ENCODE results near the gene SLC4A1AP.
A peak's percentile ranks its signal among the peaks of the same experiment; 100 is the strongest.

Gene SLC4A1AP

DNA sequence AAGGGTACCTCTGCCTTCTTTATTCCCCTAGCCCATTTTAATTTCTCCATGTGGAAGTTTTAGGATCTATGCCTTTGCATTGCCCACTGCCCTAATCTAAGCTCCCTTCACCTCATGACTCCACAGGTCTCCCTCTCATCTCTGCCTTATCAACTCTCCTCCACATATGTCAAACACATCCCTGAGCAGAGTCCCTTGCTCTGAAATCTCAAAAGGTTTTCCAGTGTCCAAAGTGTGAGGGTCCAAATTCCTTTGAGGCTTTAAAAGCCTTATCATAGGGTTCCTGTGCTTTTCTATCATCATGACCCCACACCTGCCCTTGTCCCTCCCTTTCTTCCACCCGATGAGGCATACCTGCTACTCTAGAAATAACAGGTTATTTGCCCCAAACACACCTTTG is 38.6 kb downstream of the SLC4A1AP start:
- DNase-seq (ENCODE audit: low read depth), result no peak

DNA sequence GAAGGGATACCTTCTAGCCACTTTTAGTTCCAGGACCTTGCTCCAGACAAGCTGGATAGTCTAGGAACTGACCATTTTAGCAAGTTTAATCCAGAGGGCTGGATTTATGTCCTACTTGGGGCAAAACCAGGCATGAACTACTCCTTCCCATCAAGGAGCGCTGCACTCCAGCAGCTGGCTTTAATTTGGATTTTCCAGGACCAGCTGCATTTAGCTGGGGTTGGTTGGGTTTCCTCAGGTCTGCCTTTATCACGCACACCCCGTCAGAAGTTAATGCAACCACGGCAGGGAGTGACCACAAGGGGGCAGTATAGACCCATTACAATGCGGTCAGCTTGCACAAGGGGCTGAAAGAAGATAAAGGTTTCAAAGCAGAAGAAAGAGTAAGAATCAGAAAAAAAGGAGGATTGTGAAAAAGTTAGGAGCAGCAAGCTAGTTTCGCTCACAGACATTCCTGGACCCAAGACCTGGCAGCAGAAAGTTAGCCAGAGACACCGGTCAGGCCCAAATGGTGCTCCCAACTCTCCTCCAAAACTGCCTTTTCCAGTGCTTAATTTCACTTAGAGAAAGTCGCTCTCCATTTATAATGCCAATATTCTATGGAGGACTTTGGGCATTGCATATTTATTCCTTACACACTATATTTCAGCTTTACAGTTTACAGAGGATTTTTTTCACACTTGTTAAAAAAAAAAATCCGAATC is 40.1 kb downstream of the SLC4A1AP start:
- DNase-seq (ENCODE audit: low read depth), result peak; percentile 59

DNA sequence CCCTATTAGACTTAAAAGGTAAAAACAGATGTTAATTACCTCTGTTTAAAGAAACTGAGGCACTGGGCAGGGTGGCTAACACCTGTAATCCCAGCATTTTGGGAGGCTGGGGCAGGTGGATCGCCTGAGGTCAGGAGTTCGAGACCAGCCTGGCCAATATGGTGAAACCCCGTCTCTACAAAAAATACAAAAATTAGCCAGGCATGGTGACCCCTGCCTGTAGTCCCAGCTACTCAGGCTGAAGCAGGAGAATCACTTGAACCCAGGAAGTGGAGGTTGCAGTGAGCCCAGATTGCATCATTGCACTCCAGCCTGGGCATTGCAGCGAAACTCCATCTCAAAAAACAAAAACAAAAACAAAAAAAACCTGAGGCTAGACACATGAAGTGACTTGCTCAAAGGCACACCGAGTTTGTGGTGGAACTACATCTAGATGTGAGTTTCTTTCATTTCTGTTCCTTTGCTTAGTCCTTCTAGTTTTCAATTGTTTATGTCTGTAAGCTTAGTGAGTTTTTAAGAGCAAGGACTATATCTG is 40.7 kb downstream of the SLC4A1AP start:
- no peak for DNase-seq (ENCODE audit: low read depth)

DNA sequence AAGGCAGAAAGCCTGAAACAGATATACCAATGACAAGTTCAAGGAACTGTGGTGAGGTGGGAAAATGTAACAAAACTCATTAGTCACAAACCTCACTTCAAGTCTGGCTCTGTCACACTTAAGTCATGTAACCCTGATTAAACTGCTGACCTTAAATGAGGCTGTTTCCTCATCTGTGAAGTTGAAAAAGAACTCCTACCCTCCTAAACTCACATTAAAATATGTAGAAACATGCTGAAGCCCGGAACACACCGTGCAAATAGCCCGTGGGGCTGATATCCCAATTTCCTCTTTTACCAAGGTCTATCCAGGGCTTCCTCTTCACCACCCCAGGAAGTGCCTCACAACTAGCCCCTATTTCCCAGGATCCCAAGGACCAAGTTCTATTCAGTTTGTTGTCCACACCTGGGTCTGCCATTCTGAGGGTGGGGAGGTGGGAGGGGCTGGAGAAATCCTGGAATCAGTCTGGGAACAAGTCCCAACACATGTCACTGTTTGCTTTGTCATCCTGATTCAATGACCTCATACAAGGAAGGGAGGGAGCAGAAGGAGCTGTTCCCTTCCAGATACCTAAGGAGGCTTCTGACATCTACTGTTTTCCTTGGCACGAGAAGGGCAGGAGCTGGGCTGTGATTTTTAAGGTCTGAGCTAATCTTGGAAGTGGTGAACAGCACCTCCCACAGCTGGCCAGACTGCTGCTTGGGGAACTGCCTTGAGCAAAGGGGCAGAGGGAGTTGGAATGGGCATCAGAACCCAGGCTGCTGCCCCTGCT is 42.3 kb downstream of the SLC4A1AP start:
- no peak for DNase-seq (ENCODE audit: low read depth)

DNA sequence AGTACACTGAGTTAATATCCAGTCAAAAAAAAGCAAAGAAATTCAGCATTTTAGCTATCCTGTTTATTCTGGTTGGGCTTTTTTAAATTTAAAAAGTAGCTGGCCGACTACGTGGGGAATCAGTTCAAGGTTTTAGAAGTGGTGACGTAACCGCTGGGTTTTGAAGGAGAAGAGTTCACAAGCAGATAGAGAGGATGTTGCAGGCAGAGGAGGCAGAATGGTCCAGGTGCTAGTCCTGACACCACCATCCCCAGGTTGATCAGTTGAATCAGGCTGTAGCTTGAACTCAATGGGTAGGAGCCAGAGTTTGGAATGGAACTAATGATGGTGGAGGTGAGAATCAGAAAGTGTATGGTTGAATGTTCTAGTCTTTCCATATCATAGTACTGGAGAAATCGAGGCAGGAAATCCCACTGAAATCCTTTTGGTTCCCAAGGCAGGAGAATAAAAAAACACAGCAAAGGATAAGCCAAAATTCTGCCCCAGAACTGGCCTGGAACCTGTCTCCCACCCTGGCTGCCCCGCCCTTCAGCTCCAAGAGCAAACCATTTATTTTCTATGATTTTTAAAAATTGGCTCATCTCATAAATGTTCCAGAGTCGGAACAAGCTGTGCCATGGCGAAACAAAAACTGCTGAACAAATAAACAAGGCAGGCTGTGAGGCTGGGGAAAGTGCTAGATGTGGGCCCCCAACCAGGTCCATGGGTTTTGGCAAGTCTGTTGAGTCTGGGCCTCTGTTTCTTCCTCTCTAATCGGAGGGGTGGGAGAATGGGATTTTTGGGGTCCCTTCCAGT is 44.0 kb downstream of the SLC4A1AP start:
- no peak for DNase-seq (ENCODE audit: low read depth)

DNA sequence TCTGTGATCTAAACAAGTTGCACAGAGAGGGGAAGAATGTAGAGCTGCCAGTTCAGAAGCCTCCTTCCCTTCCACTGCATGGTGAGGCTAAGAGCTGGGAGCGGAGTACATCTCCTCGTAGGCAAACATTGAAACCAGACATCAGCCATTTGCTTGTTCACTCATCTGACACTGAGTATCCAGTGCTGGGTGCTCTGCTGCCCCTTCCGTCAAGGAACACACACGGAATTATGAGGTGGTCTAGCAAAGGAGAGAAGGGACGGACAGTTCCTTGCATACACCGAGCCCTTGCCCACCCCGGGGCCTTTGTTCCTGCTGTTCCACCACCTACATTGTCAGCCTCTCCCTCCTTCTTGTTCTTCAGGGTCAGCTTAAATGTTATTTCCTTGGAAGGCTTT is 44.6 kb downstream of the SLC4A1AP start:
- DNase-seq (ENCODE audit: low read depth), result no peak

DNA sequence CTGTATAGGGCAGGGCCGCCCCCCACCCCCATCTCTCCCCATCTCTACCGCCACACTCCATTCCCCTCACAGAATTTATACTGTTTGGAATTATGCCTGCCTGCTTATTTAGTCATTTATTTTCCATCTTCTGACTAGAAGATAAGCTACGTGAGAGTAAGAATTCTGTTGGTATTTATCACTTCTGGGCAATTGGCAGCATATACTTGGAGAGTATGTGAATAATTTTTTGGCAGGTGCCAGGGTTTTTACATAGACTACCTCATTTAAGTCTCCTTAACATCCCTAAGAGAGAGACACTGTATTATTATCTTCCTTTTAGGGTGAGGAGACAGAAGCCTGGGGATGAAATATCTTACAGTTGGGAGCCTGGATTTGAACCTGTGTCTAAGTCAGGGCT is 45.0 kb downstream of the SLC4A1AP start:
- DNase-seq (ENCODE audit: low read depth), result no peak

DNA sequence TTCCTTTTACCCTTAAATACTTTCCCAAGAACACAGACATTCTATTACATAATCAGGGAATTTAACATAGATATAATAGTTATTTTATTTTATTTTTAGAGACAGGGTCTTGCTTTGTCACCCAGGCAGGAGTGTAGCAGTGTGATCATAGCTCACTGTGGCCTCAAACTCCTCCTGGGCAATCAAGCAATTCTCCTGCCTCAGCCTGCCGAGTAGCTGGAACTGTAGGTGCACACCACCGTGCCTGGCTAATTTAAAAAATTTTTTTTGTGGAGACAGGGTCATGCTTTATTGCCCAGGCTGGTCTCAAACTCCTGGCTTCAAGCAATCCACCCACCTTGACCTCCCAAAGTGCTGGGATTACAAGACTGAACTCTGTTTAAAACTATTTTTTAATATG is 45.6 kb downstream of the SLC4A1AP start:
- no peak for DNase-seq (ENCODE audit: low read depth)

DNA sequence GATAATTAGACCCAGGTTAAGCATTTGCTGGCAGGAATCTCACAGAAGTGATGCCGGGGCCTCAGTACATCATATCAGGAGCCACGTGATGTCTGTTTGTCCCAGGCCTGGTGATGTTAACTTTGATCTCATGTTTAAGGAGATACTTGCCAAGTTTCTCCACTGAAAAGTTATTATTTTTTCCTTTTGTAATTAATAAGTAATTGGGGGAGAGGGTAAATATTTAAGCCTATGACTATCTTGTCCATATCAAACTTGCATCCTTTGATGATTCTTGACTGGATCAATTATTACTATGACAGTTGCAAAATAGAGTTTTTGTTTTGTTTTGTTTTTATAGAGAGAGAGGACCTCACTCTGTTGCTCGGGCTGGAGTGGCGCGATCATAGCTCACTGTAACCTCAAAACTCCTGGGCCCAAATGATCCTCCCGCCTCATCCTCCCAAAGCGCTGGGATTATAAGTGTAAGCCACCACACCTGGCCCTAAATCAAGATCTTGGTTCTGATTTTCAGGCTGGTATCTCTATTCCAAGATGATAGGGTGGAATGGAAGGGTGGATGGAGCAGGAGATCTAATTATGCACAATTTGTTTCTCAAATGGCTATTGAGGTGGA is 46.4 kb downstream of the SLC4A1AP start:
- no peak for DNase-seq (ENCODE audit: low read depth)

DNA sequence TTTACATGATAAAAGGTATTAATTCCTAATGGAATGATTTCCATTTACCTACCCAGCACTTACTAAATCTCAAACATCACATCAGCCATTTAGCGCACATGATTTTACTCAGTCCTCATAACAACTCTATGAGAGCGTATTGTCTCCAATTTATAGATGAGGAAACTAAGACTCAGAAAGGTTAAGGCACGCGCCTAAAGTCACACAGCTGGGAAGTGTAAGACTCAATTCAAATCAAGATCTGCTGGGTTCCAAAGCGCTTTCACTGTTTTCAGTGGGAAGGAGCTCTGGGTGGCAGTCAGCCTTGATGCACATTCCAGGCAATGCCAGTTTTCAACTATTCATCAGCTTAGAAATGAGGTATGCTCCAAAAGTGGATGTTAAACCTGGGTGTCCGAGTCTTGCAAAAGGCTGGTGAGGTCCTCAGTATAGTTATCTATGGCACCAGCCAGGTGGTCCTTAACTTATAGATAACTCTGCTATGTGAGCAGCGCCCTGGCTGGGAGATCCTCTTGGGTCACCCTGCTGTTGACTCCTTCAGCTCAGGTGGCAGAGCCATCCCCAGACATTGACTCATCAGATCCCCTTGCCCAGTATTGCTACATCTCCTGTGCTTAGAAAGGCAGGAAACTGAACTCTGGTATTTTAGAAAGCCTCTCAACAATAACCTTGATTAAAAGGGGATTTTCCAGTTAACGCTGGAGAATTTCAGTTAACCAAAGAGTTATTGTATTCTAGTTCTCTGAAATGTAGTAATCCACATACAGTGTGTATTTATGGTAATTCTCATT is 47.1 kb downstream of the SLC4A1AP start:
- no peak for DNase-seq (ENCODE audit: low read depth)

DNA sequence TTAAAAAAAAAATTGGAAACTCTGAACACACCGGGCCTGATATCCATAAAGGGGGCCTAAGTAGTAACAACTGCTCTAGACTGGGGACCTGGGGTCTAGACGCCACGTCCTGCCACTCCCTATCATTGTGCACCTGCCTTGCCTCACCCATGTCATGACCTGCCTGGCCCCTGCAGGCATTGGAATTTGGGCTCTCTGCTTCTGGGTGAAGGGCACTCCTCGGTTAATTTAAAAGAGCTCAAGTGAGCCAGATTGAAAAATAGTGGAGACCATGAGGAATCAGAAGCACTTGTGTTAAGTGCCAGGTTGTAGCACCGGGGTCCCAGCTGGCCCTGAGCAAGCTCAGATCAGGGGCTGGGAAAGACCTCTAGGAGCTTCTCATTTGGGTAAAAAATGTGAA is 48.1 kb downstream of the SLC4A1AP start:
- DNase-seq (ENCODE audit: low read depth), result no peak

DNA sequence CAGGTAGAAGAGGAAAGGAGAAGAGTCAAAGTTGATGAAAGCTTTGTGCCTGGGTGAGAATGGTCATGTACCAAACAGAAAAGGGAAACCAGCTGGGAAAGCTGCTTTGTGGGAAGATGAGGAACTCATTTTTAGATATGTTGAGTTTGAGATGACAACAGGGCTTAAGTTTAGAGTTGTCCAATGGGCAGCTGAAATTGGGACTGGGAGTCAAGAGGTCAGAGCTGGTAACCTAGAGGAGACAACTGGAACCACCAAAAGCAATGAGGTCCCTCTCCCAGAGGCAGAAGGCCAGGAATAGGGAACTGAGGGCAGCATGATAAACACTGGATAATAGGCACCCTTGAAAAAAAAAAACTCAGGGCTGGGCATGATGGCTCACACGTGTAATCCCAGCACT is 48.8 kb downstream of the SLC4A1AP start:
- no peak for DNase-seq (ENCODE audit: low read depth)

DNA sequence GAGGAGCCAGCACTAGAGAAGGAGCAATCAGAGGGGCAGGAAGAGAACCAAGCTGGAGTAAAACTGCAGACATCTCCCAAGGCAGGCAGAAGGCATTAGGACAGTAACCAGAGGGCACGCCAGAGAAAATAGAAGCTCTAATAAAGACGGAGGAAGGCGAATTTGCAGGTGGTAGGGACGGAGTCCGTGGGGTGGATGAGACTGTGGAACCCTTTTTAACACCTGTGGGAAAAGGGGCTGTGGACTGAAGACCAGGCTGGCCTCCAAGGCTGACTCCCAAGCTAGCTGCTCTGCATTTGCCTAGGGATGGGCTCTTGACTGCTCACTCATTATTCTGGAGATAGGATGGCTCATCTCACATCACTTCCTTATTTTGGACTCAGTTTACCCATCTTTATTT is 49.5 kb downstream of the SLC4A1AP start:
- DNase-seq (ENCODE audit: low read depth), result no peak

DNA sequence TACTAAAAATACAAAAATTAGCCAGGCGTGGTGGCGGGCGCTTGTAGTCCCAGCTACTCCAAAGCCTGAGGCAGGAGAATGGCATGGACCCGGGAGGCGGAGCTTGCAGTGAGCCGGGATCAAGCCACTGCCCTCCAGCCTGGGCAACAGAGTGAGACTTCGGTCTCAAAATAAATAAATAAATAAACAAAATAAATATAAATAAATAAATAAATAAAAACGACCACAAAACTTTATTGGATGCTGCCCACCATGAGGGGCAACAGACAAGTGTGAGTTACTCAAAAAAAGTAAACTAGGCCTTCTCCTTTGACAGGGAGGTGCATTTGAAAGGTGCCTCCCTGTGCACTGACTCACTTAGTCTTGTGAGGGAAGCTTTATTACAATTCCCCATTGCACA is 50.4 kb downstream of the SLC4A1AP start:
- no peak for DNase-seq (ENCODE audit: low read depth)

DNA sequence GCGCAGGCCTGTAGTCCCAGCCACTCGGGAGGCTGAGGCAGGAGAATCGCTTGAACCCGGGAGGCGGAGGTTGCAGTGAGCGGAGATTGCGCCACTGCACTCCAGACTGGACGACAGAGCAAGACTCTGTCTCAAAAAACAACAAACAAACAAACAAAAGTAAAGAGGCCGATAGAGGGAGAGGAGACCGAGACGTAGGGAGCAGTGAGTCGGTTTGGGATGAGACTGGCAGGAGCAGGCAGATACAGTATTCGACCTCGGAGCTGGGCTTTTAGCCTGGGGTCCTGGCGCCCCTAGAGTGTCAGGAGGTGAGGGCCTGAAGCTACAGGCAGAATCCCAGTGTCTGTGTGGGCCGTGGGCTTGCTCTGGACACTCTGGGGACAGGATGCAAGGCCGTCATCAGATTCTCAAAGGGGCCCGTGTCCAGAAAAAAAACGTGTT is 51.2 kb downstream of the SLC4A1AP start:
- DNase-seq (ENCODE audit: low read depth), result no peak

DNA sequence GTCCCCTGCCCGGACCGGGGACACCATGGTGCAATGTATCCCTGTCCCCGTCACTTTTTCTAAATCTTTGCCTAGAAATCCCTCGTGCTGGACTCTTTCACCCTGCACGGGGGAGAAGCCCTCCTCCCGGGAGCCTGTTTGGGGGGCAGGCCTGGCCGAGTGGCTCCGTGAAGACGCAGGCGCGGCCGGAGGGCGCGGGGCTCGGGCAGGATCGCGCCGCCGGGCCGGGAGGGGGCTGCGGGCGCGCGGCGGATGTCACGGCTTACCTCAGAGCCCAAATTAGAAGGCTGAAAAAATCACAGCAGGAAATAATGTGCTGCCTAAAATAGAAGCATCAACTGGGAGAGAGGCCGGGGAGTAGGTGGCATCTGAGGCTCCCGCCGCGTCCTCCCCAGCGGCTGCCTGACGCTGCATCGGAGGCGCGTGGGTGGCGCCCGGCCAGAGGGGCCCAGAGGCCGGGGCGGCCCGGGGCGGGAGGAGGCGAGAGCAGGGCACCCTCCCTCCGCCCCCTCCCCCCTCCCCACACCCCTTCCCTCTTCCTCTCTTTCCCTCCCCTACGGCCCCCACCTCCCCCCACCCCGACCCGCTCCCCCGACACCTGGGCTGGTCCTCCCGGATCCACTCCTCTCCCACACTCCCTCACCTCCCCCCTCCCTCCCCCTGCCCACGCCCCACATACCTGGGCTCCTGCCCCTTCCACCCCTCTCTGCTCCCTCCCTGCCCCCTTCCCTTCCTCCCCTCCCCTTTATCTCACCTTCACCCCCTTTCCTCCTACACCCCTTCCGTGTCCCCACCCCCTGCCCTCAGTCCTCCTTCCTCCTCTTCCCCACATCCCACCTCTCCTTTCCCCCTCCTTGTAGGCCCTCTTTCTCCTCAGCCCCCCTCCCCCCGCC is 51.9 kb downstream of the SLC4A1AP start:
- peak; percentile 20 for DNase-seq (ENCODE audit: low read depth)

DNA sequence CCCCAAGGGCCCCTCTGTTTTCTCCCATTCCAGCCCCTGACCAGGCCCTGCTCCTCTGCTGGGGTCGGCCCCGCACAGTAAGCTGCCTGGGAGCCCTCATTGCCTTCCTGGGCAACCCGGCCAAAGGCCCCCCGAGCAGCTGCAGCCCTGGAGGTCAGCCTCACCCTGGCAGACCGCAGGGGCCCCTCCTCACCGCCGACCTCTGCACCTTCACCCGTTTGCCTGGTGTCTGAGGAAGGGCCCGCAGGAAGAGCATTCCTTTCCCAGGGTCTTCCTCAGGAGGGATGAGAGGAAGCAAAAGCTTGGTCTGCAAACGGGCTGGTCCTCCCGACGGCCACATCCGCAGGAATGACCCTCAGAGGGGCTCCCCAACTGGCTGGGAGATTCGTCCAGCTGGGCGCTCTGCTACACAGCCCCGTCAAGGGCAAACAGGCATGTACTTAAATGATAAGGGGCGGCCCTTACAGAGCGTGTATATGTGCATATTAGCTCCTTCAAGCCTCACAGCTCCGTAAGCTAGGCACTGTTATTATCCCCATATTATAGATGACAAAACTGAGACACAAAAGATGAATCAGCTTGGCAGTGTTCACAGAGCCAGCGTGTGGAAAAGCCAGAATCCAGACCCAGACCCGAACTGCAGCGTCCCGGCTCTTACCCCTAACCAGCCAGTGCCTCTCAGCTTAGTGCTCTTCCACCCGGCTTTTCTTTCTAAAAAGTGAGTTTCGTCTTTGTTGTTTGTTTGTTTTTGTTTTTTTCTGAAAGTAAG is 52.8 kb downstream of the SLC4A1AP start:
- no peak for DNase-seq (ENCODE audit: low read depth)

DNA sequence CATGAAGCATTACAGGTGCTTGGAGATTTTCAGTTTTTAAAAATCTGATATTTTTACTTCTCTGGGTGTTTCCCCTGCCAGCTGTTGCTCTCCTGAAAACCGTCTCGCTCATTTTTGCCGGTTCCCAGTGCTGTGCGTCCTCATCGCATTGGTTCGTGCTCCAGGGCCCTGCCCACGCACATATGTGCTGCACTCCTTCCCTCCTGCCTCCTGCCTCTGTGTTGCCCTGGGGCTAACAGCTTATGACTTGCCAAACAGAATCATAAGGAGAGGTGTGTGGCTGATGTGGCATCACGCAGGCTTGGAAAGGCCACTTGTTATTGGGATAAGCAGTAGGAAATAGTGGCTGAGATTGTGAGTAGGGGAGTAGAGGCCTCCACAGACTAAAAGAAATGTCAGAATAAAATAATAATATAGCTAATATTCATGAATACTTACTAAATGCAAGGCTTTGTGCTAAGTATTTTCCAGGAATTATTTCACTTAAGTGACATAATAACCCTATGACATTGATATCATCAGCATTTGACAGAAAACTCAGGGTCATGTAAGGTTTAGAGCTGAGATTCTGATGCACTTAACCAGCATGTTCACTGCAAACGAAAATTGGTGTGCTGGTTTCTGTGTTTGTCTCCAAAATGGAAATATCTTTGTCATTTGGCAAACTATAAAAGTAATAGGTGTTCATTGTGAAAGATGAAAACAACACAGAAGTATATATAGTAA is 53.5 kb downstream of the SLC4A1AP start:
- DNase-seq (ENCODE audit: low read depth), result no peak

Data from stimulated activated CD8-positive, alpha-beta memory T cell treated with anti-CD3 and anti-CD28 coated beads, Interleukin-12 subunit alpha, Interleukin-12 subunit beta, amount 100 ng/mL, for 4 hours (primary cell).